Tibial artery (tissue), 4 donors: ENCODE data around the gene CCDC178.

Experiments used
- DNase-seq, 2 donors: peaks; one replicate each; pipeline ENCODE4 v3.0.0-alpha.2; 2019
- H3K27ac ChIP-seq, 2 donors: fragments of 200-600 bp; sonication (generic) in 1 of 2; 1 replicate in 1 of 2; 2 replicates in 1 of 2; pipeline ENCODE4 v1.5.1; 2018 to 2019; ENCODE audit warnings: mild to moderate bottlenecking in 1 of 2
- H3K27me3 ChIP-seq, 2 donors: fragments of 200-600 bp; sonication (generic) in 1 of 2; one replicate each; pipeline versions ENCODE4 v1.5.1 to v1.6.0; 2016 to 2019
- H3K36me3 ChIP-seq, 3 donors: fragments of 200-600 bp; sonication (generic) in 2 of 3; one replicate each; pipeline ENCODE4 v1.5.1; 2016 to 2019; ENCODE audit warnings: mild to moderate bottlenecking in 2 of 3
- H3K4me1 ChIP-seq, 4 donors: fragments of 200-600 bp; sonication (generic) in 2 of 4; 1 replicate in 3 of 4; 2 replicates in 1 of 4; pipeline ENCODE4 v1.5.1; 2016 to 2019
- H3K4me3 ChIP-seq, 2 donors: fragments of 200-600 bp; sonication (generic) in 1 of 2; 1 replicate in 1 of 2; 2 replicates in 1 of 2; pipeline ENCODE4 v1.5.1; 2018 to 2019; ENCODE audit warnings: mild to moderate bottlenecking in 2 of 2
- H3K9me3 ChIP-seq, 3 donors: fragments of 200-600 bp; sonication (generic) in 1 of 3; one replicate each; pipeline ENCODE4 v1.5.1; 2016 to 2019
- CTCF ChIP-seq, 2 experiments: fragments of 200-600 bp in 1 of 2; fragments of 450-650 bp in 1 of 2; IDR thresholded peaks; one replicate each; pipeline ENCODE4 v1.5.1; 2017 to 2019; ENCODE audit warnings: antibody characterized with exemption in 2 of 2, mild to moderate bottlenecking in 1 of 2, moderate library complexity in 1 of 2
- intact Hi-C: fragments of 100-400 bp; cut with DNase I; formaldehyde crosslinking; loops from one replicate; pipeline ENCODE4 v1.15.0; 2023; ENCODE audit warnings: low total_unique reads

Gene CCDC178

DNA sequence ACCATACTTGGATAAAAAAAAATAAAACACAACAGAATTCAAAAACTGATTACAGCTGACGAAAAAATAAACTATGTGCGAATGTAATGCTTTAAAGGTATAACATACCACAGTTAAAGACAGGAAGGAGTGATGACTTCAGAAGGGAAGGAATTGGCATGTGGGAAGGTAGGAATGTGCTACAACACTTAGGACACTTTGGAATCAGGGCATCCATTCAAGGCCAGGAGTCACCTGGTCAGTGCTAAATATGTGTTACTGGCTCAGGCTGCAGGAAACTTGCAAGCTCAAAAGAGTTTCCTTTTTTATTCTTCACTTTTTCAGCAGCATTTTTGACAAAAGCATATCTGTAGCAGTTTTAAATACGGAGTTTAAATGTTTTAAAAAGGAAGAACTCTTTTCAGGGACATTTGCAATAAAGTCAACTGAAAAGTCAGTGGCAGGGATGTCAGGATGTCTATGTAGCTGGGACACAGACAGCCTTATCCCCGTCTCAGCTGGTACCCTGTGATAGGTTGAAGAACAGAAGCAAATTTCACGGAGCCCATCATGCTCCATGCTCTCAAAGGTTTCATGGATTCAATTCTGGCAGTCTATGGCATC lies 529.7 kb downstream of the CCDC178 start:
- no peak for DNase-seq
- Histone ChIP-seq H3K4me3 (no peak overlapping the region), H3K9me3 (no peaks in the 10 kb centered on the region), H3K27me3 (no peaks in the 10 kb centered on the region), H3K4me1 (no peaks in the 10 kb centered on the region), H3K36me3 (no peaks in the 10 kb centered on the region), H3K27ac (no peak overlapping the region)
- TF ChIP-seq CTCF (IDR thresholded peaks at IDR 0.05) = no peak
- intact Hi-C loops = no loop called here

GRCh38 chr18:32909798-32910561 lies 530.5 kb downstream of the CCDC178 start:
- TF ChIP-seq CTCF (IDR thresholded peaks at IDR 0.05) = no peak
- no peaks in the 10 kb centered on the region for H3K9me3 ChIP-seq
- H3K27ac ChIP-seq = no peak overlapping the region
- H3K27me3 ChIP-seq = no peaks in the 10 kb centered on the region
- DNase-seq = no peak
- intact Hi-C loops = no loop called here
- no peaks in the 10 kb centered on the region for H3K36me3 ChIP-seq
- H3K4me1 ChIP-seq = no peaks in the 10 kb centered on the region
- no peak overlapping the region for H3K4me3 ChIP-seq

DNA sequence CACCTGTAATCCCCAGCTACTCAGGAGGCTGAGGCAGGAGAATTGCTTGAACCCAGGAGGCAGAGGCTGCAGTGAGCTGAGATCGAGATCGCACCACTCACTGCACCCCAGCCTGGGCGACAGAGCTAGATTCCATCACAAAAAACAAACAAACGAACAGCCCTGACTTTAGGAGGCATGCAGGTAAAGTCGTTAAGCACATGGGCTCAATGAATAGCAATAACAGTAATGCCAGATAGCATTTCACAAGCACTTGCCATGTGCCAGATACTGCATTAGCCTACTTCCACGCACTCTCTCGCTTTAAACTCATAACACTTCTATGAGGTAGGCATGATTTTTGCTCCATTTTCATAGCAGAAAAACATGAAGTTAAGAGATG lies 532.1 kb downstream of the CCDC178 start:
- no peak for TF ChIP-seq CTCF (IDR thresholded peaks at IDR 0.05)
- no peaks in the 10 kb centered on the region for H3K36me3 ChIP-seq
- H3K27ac ChIP-seq = no peak overlapping the region
- H3K9me3 ChIP-seq = no peaks in the 10 kb centered on the region
- H3K27me3 ChIP-seq = no peaks in the 10 kb centered on the region
- no peak for DNase-seq
- H3K4me3 ChIP-seq = no peak overlapping the region
- H3K4me1 ChIP-seq = no peaks in the 10 kb centered on the region
- intact Hi-C loops = no loop called here

DNA sequence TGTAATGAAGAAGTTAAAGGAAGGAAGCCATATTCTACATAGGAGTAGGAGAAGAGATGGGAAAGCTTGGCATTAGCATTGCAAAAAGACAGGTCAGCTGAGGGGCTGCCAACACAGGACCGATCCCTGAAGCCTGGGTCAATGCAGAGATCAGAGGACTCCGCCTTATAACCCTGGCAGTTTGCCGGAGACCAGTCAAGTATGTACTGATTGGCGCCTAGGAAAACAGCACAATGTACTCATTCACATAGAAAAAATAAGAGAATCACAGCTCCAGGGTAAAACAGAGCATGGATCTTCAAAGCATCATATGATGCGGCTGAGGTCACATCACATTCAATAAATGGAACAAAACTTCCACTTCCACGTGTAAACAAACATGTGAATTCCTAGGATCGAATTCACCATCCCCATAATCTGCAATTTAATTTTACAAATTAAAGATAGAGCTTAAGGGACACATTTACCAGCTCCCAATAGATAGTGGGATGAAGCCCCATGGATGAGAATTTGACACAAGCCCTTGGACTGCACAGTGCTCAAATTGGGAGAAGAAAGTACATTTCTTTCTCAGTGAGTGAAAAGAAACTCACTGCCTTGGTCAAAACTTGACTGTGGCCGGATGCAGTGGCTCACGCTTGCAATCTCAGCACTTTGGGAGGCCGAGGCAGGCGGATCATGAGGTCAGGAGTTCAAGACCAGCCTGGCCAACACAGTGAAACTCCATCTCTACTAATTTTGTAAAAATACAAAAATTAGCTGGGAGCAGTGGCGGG lies 532.7 kb downstream of the CCDC178 start:
- Histone ChIP-seq H3K4me3 (no peak overlapping the region), H3K9me3 (no peaks in the 10 kb centered on the region), H3K27me3 (no peaks in the 10 kb centered on the region), H3K36me3 (no peaks in the 10 kb centered on the region), H3K4me1 (no peaks in the 10 kb centered on the region), H3K27ac (no peak overlapping the region)
- TF ChIP-seq CTCF (IDR thresholded peaks at IDR 0.05) = no peak
- DNase-seq = no peak
- intact Hi-C loops = no loop called here

DNA sequence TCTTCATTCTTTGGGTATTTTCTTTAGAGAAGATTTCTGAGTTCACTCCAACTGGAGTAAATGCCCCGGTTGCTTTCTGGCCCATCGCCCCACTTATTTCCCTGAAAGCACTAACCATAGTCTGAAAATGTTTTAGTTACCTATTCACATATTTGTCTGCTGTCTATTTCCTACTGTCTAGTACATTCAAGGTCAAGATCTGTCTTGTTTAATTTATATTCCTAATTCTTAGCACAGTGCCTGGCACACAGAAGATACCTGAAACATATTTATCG lies 533.3 kb downstream of the CCDC178 start:
- no peak overlapping the region for H3K4me3 ChIP-seq
- no peak overlapping the region for H3K27ac ChIP-seq
- no peak for DNase-seq
- intact Hi-C loops = no loop called here
- TF ChIP-seq CTCF (IDR thresholded peaks at IDR 0.05) = no peak
- H3K27me3 ChIP-seq = no peaks in the 10 kb centered on the region
- no peaks in the 10 kb centered on the region for H3K4me1 ChIP-seq
- no peaks in the 10 kb centered on the region for H3K9me3 ChIP-seq
- no peaks in the 10 kb centered on the region for H3K36me3 ChIP-seq
